CD4-positive, alpha-beta T cell treated with Interleukin-4 for 4 hours (primary cell): ENCODE results near the gene EPRS1.
"Not testable (repeated sequence)": the region's sequence is repeated elsewhere in the genome, so short reads cannot be mapped to it uniquely, and the experiment has no call there.

Experiments used
- DNase-seq: peaks from one replicate; pipeline ENCODE4 v3.0.0-alpha.2; 2020

EPRS1 gene

GRCh38 chr1:220037810-220038209, 8.5 kb downstream of the EPRS1 start:
- DNase-seq: not testable (repeated sequence)

GRCh38 chr1:220032911-220033310, 13.4 kb downstream of the EPRS1 start:
- no peak for DNase-seq

- no peak for DNase-seq
Observed at GRCh38 chr1:220031287-220031686, 15.0 kb downstream of the EPRS1 start.

- no peak for DNase-seq
Observed at GRCh38 chr1:220028346-220028895, 17.9 kb downstream of the EPRS1 start.

- no peak for DNase-seq
Observed at GRCh38 chr1:220019071-220019470, 27.2 kb downstream of the EPRS1 start.

GRCh38 chr1:220013497-220013896, 32.8 kb downstream of the EPRS1 start:
- no peak for DNase-seq

- no peak for DNase-seq
Observed at GRCh38 chr1:220012259-220012658, 34.0 kb downstream of the EPRS1 start.

- DNase-seq: no peak
Observed at GRCh38 chr1:220011620-220012019, 34.7 kb downstream of the EPRS1 start.

- no peak for DNase-seq
Observed at GRCh38 chr1:220007438-220007837, 38.9 kb downstream of the EPRS1 start.

GRCh38 chr1:220005489-220005888, 40.8 kb downstream of the EPRS1 start:
- DNase-seq: no peak

- DNase-seq: no peak
Observed at GRCh38 chr1:220003610-220004299, 42.5 kb downstream of the EPRS1 start.

- DNase-seq: no peak
Observed at GRCh38 chr1:220003015-220003414, 43.3 kb downstream of the EPRS1 start.

GRCh38 chr1:220001095-220001501, 45.2 kb downstream of the EPRS1 start:
- DNase-seq: no peak

GRCh38 chr1:219999821-220000220, 46.5 kb downstream of the EPRS1 start:
- no peak for DNase-seq
